ENCODE measurements around the gene CHSY3.
"Not testable (repeated sequence)": the region's sequence is repeated elsewhere in the genome, so short reads cannot be mapped to it uniquely, and the experiment has no call there.

Gene CHSY3

GRCh38 chr5:130164966-130165365, 260.7 kb downstream of the CHSY3 start:
- no peak for DNase-seq (ENCODE audit: low read depth)

- no peak for DNase-seq (ENCODE audit: low read depth)
Observed at GRCh38 chr5:130166839-130167490, 262.7 kb downstream of the CHSY3 start.

- DNase-seq (ENCODE audit: low read depth), result no peak
Observed at GRCh38 chr5:130168211-130168610, 263.9 kb downstream of the CHSY3 start.

- DNase-seq (ENCODE audit: low read depth), result no peak
Observed at GRCh38 chr5:130171699-130172098, 267.4 kb downstream of the CHSY3 start.

- no peak for DNase-seq (ENCODE audit: low read depth)
Observed at GRCh38 chr5:130183115-130183514, 278.9 kb downstream of the CHSY3 start.

- DNase-seq (ENCODE audit: low read depth), result no peak
Observed at GRCh38 chr5:130189961-130190360, 285.7 kb downstream of the CHSY3 start.

- DNase-seq (ENCODE audit: low read depth), result no peak
Observed at GRCh38 chr5:130198927-130199326, 294.7 kb downstream of the CHSY3 start.

- no peak for DNase-seq (ENCODE audit: low read depth)
Observed at GRCh38 chr5:130206686-130207085, 302.4 kb downstream of the CHSY3 start.

GRCh38 chr5:130213607-130214006, 309.3 kb downstream of the CHSY3 start:
- no peak for DNase-seq (ENCODE audit: low read depth)

- no peak for DNase-seq (ENCODE audit: low read depth)
Observed at GRCh38 chr5:130216286-130216685, 312.0 kb downstream of the CHSY3 start.

- no peak for DNase-seq (ENCODE audit: low read depth)
Observed at GRCh38 chr5:130222573-130222972, 318.3 kb downstream of the CHSY3 start.

GRCh38 chr5:130226556-130226955, 322.3 kb downstream of the CHSY3 start:
- DNase-seq (ENCODE audit: low read depth), result not testable (repeated sequence)

GRCh38 chr5:130227699-130228098, 323.4 kb downstream of the CHSY3 start:
- no peak for DNase-seq (ENCODE audit: low read depth)

- no peak for DNase-seq (ENCODE audit: low read depth)
Observed at GRCh38 chr5:130231786-130232185, 327.5 kb downstream of the CHSY3 start.

- DNase-seq (ENCODE audit: low read depth), result no peak
Observed at GRCh38 chr5:130234816-130235215, 330.6 kb downstream of the CHSY3 start.

Measured in activated gamma-delta T cell treated with anti-CD3 and anti-CD28 coated beads, Interleukin-2, amount 50 U/mL, for 16 hours (primary cell).